Measurements from ENCODE around the gene SLC27A1. TPM values are rescaled to one million over a fixed set of nuclear protein-coding genes. Genes with fewer than 3 reads are reported as not detected.

SLC27A1 gene
- total and polyA plus RNA-seq, 12 donors, result 4.9 to 107 (median 56.0) TPM

- Histone ChIP-seq H3K27ac (no peak overlapping the region), H3K27me3 (no peaks in the 10 kb centered on the region), H3K4me1 (replicated peaks in 1 of 2) (peaks cover 0 to under 1% of the 10 kb centered on the region in 2 donors), H3K9me3 (replicated peaks in 1 of 3) (no peaks in the 10 kb centered on the region), H3K4me3 (no peak overlapping the region), H3K36me3 (replicated peaks in 1 of 2) (no peaks in the 10 kb centered on the region)
- WGBS, 4 donors, result 93 to 96% (median 94%) methylated on average over 24 to 25 of the region's 25 CpGs
- no peak for DNase-seq
- intact Hi-C loops (cut with DNase I), result no loop called here
- no peak for TF ChIP-seq POLR2A (IDR thresholded peaks at IDR 0.05)
- TF ChIP-seq CTCF (IDR thresholded peaks at IDR 0.05), result no peak
Measured at GRCh38 chr19:17436094-17436873, 34.0 kb upstream of the SLC27A1 start.

- H3K27me3 ChIP-seq, result no peaks in the 10 kb centered on the region
- TF ChIP-seq POLR2A (IDR thresholded peaks at IDR 0.05), result no peak
- no peak for TF ChIP-seq CTCF (IDR thresholded peaks at IDR 0.05)
- no peaks in the 10 kb centered on the region for H3K36me3 ChIP-seq (replicated peaks in 1 of 2)
- WGBS, 4 donors, result 80 to 90% (median 86%) methylated on average over 7 of the region's 7 CpGs
- H3K4me3 ChIP-seq, result no peak overlapping the region
- no peak for DNase-seq
- H3K9me3 ChIP-seq (replicated peaks in 1 of 3), result no peaks in the 10 kb centered on the region
- peaks cover 0 to 3% of the 10 kb centered on the region in 2 donors for H3K4me1 ChIP-seq (replicated peaks in 1 of 2)
- intact Hi-C loops (cut with DNase I), result no loop called here
- no peak overlapping the region for H3K27ac ChIP-seq
Measured at GRCh38 chr19:17436874-17437267, 33.5 kb upstream of the SLC27A1 start.

- 35 to 49% (median 42%) methylated on average over 8 of the region's 8 CpGs for WGBS, 4 donors
- Histone ChIP-seq H3K36me3 (replicated peaks in 1 of 2) (no peaks in the 10 kb centered on the region), H3K27ac (peak overlapping the region; percentile 28 to 74 (median 59)), H3K4me3 (no peak overlapping the region), H3K9me3 (replicated peaks in 1 of 3) (no peaks in the 10 kb centered on the region), H3K27me3 (no peaks in the 10 kb centered on the region), H3K4me1 (replicated peaks in 1 of 2) (peaks cover 0 to 3% of the 10 kb centered on the region in 2 donors)
- TF ChIP-seq CTCF (IDR thresholded peaks at IDR 0.05) (peak; percentile 9 to 63 (median 46)), POLR2A (IDR thresholded peaks at IDR 0.05) (no peak)
- intact Hi-C loops (cut with DNase I), result loop anchor here in 1 of 2 donors (10.0 kb wide), 1 partner anchor 333 kb away; no protein-coding TSS in a partner anchor
- peak in 2 of 7 donors; percentile 48 to 53 for DNase-seq
Measured at GRCh38 chr19:17441241-17442021, 28.9 kb upstream of the SLC27A1 start.

- intact Hi-C loops (cut with DNase I), result loop anchor here in 1 of 2 donors (10.0 kb wide), 1 partner anchor 329 kb away; no protein-coding TSS in a partner anchor
- Histone ChIP-seq H3K27me3 (no peaks in the 10 kb centered on the region), H3K36me3 (replicated peaks in 1 of 2) (no peaks in the 10 kb centered on the region), H3K9me3 (replicated peaks in 1 of 3) (no peaks in the 10 kb centered on the region), H3K27ac (no peak overlapping the region), H3K4me3 (no peak overlapping the region), H3K4me1 (replicated peaks in 1 of 2) (peaks cover 3% of the 10 kb centered on the region in 2 donors)
- DNase-seq, result no peak
- WGBS, 4 donors, result 97 to 100% (median 98%) methylated on average over 1 of the region's 1 CpG
- TF ChIP-seq CTCF (IDR thresholded peaks at IDR 0.05) (no peak), POLR2A (IDR thresholded peaks at IDR 0.05) (no peak)
Measured at GRCh38 chr19:17445526-17446165, 24.7 kb upstream of the SLC27A1 start.
